Choroid plexus epithelial cell (primary cell): ENCODE data around the gene IL1R1.

Source experiments
- DNase-seq: peaks from one replicate; pipeline ENCODE4 v3.0.0-alpha.2; 2010; ENCODE audit warnings: low read depth
- H3K4me3 ChIP-seq: 2 replicates; pipeline ENCODE4 v1.5.1; 2011; ENCODE audit warnings: low read depth, mild to moderate bottlenecking, control low read depth, low read length, moderate library complexity
- CTCF ChIP-seq: conservative IDR thresholded peaks from 2 replicates; pipeline ENCODE4 v1.5.1; 2011; ENCODE audit warnings: low read depth, mild to moderate bottlenecking, control low read depth, inconsistent platforms, low read length, moderate library complexity

Gene IL1R1

GRCh38 chr2:102126660-102127059, 15.9 kb upstream of the IL1R1 start:
- DNase-seq, result no peak
- H3K4me3 ChIP-seq, result no peak overlapping the region
- no peak for TF ChIP-seq CTCF

GRCh38 chr2:102129082-102129481, 13.5 kb upstream of the IL1R1 start:
- DNase-seq, result no peak
- TF ChIP-seq CTCF, result no peak
- no peak overlapping the region for H3K4me3 ChIP-seq

GRCh38 chr2:102129951-102130646, 12.4 kb upstream of the IL1R1 start:
- H3K4me3 ChIP-seq, result no peak overlapping the region
- DNase-seq, result no peak
- no peak for TF ChIP-seq CTCF

GRCh38 chr2:102130647-102130991, 11.9 kb upstream of the IL1R1 start:
- TF ChIP-seq CTCF, result no peak

GRCh38 chr2:102131564-102131963, 11.0 kb upstream of the IL1R1 start:
- H3K4me3 ChIP-seq, result no peak overlapping the region
- DNase-seq, result no peak

More at GRCh38 chr2:102130647-102130991, 11.9 kb upstream of the IL1R1 start:
- H3K4me3 ChIP-seq, result no peak overlapping the region
- no peak for DNase-seq

GRCh38 chr2:102137138-102137537, 5.4 kb upstream of the IL1R1 start:
- no peak for TF ChIP-seq CTCF
- H3K4me3 ChIP-seq, result no peak overlapping the region
- no peak for DNase-seq

More at GRCh38 chr2:102131564-102131963, 11.0 kb upstream of the IL1R1 start:
- no peak for TF ChIP-seq CTCF

- no peak for TF ChIP-seq CTCF
- DNase-seq, result no peak
- no peak overlapping the region for H3K4me3 ChIP-seq
Measured at GRCh38 chr2:102138331-102138730, 4.2 kb upstream of the IL1R1 start.
